Measurements from ENCODE around the gene HLA-DPB1.

The HLA-DPB1 gene

DNA sequence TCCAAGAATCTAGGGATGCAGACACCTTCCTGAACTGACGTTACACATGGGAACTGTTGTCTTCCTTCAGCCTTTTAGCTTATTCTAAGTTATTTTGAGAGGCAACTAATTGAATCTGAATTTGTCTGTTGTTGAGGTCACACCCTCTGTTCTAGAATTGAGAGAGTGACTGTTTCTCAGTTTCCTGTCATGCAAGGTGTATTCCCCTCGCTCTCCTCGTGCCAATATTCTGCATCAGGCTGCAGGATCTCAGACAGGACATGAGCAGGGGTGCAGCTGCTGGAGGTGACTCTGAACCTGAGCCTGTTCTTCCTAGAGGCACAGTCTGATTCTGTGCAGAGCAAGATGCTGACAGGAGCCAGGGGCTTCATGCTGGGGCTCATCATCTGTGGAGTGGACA lies 52.5 kb downstream of the HLA-DPB1 start:
- Histone ChIP-seq H3K36me3 (replicated peaks in 1 of 2; ENCODE audit: control insufficient read depth in 2 of 2, insufficient read depth in 2 of 2, low read length in 2 of 2) (no peaks in the 10 kb centered on the region), H3K23ac (ENCODE audit: low read depth, low read length, poor library complexity) (no peak overlapping the region), H3K9me3 (replicated peaks in 1 of 2; ENCODE audit: control insufficient read depth in 2 of 2, insufficient read depth in 1 of 2, low read depth in 1 of 2, low read length in 2 of 2) (peaks cover 5 to 8% of the 10 kb centered on the region in 2 donors), H3K18ac (ENCODE audit: low read length) (no peak overlapping the region), H2AFZ (ENCODE audit: low read length) (no peak overlapping the region), H3K4me3 (ENCODE audit: low read length in 2 of 2) (no peak overlapping the region), H2BK15ac (ENCODE audit: low read length) (no peak overlapping the region), H4K91ac (ENCODE audit: low read depth, low read length, poor library complexity) (no peak overlapping the region), H3K4me2 (ENCODE audit: insufficient read depth, low read length, poor library complexity, severe bottlenecking) (no peak overlapping the region), H2BK12ac (ENCODE audit: low read length) (no peak overlapping the region), H2BK120ac (ENCODE audit: low read depth, low read length) (no peak overlapping the region), H3K14ac (ENCODE audit: low read length) (no peak overlapping the region), H4K8ac (ENCODE audit: low read depth, low read length) (no peak overlapping the region), H3K4ac (ENCODE audit: low read length) (no peak overlapping the region), H2AK5ac (ENCODE audit: low read depth, low read length) (no peak overlapping the region), H3K79me1 (ENCODE audit: low read depth, low read length) (no peaks in the 10 kb centered on the region), H3K9ac (ENCODE audit: low read depth, low read length, poor library complexity) (no peak overlapping the region), H3K27ac (replicated peaks; ENCODE audit: low read length) (no peak overlapping the region), H2BK5ac (ENCODE audit: low read length) (peak overlapping the region; percentile 4), H3K4me1 (ENCODE audit: control insufficient read depth in 2 of 2, insufficient read depth in 1 of 2, low read depth in 1 of 2, low read length in 2 of 2) (peaks cover 0 to 9% of the 10 kb centered on the region in 2 donors), H3K27me3 (ENCODE audit: control insufficient read depth in 3 of 3, insufficient read depth in 3 of 3, low read depth in 1 of 3, low read length in 3 of 3) (peaks cover 0 to 32% (median 0%) of the 10 kb centered on the region in 3 experiments)
- WGBS, 2 donors (ENCODE audit: extremely low coverage in 2 of 2, insufficient read length in 2 of 2, insufficient replicate concordance in 1 of 2), result no CpG with 5 or more reads among the region's 3 CpGs
- DNase-seq (ENCODE audit: low spot score), result no peak

DNA sequence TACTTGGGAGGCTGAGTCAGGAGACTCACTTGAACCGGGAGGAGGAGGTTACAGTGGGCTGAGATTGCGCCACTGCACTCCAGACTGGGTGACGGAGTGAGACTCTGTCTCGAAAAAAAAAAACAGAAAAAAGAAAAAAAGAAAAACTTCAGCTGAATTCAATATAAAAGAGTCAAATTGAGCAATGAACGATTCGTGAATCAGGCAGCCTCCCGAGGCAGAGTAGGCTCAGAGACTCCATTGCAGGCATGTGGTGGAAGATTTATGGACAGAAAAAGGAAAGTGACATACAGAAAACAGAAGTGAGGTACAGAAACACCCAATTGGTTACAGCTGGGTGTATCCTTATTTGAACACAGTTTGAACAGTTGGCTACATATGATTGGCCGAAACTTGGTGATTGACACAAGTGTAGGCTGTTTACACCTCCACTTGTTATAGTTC lies 56.3 kb downstream of the HLA-DPB1 start:
- WGBS, 2 donors (ENCODE audit: extremely low coverage in 2 of 2, insufficient read length in 2 of 2, insufficient replicate concordance in 1 of 2), result no CpG with 5 or more reads among the region's 8 CpGs
- peaks cover 0 to 35% (median 0%) of the 10 kb centered on the region in 3 experiments for H3K27me3 ChIP-seq (ENCODE audit: control insufficient read depth in 3 of 3, insufficient read depth in 3 of 3, low read depth in 1 of 3, low read length in 3 of 3)
- peaks cover 0 to 9% of the 10 kb centered on the region in 2 donors for H3K4me1 ChIP-seq (ENCODE audit: control insufficient read depth in 2 of 2, insufficient read depth in 1 of 2, low read depth in 1 of 2, low read length in 2 of 2)

DNA sequence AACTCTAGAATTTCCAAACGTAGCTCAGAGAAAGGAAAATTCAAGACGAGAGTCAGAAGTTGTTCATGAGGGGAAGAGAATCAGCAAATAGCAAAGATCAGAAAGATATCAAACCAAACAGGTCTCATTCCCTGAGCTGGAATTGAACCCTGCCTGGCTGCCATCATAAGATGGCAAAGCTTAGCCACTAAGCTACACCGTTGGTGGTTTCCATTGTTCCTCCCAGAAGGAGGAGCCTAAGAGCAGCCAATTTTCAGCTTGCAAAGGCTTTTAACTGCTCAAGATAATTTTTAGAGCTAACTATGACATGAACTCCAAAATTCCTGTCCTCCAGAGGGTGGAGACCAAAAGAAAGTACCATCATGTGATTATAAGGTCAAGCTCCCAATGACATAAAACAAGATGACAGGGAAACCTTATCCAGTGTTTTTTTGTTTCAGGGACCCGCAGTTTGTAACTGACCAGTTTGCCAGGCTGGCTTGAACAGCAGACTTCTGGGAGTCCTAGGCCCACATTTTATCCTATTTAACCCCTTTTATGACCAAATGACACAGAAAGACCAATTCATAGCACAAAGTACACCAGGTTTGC lies 60.6 kb downstream of the HLA-DPB1 start:
- no peak overlapping the region for H3K4me3 ChIP-seq (ENCODE audit: low read length in 2 of 2)
- no peak overlapping the region for H3K14ac ChIP-seq (ENCODE audit: low read length)
- H3K23ac ChIP-seq (ENCODE audit: low read depth, low read length, poor library complexity), result no peak overlapping the region
- H3K18ac ChIP-seq (ENCODE audit: low read length), result no peak overlapping the region
- no peak overlapping the region for H2AK5ac ChIP-seq (ENCODE audit: low read depth, low read length)
- no peak for DNase-seq (ENCODE audit: low spot score)
- no peaks in the 10 kb centered on the region for H3K79me1 ChIP-seq (ENCODE audit: low read depth, low read length)
- H2BK5ac ChIP-seq (ENCODE audit: low read length), result no peak overlapping the region
- no peak overlapping the region for H2BK12ac ChIP-seq (ENCODE audit: low read length)
- no peaks in the 10 kb centered on the region for H3K4me1 ChIP-seq (ENCODE audit: control insufficient read depth in 2 of 2, insufficient read depth in 1 of 2, low read depth in 1 of 2, low read length in 2 of 2)
- H3K36me3 ChIP-seq (replicated peaks in 1 of 2; ENCODE audit: control insufficient read depth in 2 of 2, insufficient read depth in 2 of 2, low read length in 2 of 2), result no peaks in the 10 kb centered on the region
- H3K27ac ChIP-seq (replicated peaks; ENCODE audit: low read length), result no peak overlapping the region
- no peak overlapping the region for H4K8ac ChIP-seq (ENCODE audit: low read depth, low read length)
- H4K91ac ChIP-seq (ENCODE audit: low read depth, low read length, poor library complexity), result no peak overlapping the region
- peaks cover 0 to 19% (median 0%) of the 10 kb centered on the region in 3 experiments for H3K27me3 ChIP-seq (ENCODE audit: control insufficient read depth in 3 of 3, insufficient read depth in 3 of 3, low read depth in 1 of 3, low read length in 3 of 3)
- H3K4ac ChIP-seq (ENCODE audit: low read length), result no peak overlapping the region
- no CpG with 5 or more reads among the region's 4 CpGs for WGBS, 2 donors (ENCODE audit: extremely low coverage in 2 of 2, insufficient read length in 2 of 2, insufficient replicate concordance in 1 of 2)
- H2BK15ac ChIP-seq (ENCODE audit: low read length), result no peak overlapping the region
- peak overlapping the region; percentile 34 for H2AFZ ChIP-seq (ENCODE audit: low read length)
- H3K9ac ChIP-seq (ENCODE audit: low read depth, low read length, poor library complexity), result no peak overlapping the region
- H3K9me3 ChIP-seq (replicated peaks in 1 of 2; ENCODE audit: control insufficient read depth in 2 of 2, insufficient read depth in 1 of 2, low read depth in 1 of 2, low read length in 2 of 2), result no peaks in the 10 kb centered on the region
- H3K4me2 ChIP-seq (ENCODE audit: insufficient read depth, low read length, poor library complexity, severe bottlenecking), result no peak overlapping the region
- no peak overlapping the region for H2BK120ac ChIP-seq (ENCODE audit: low read depth, low read length)

More for the DNA sequence above, 56.3 kb downstream of the HLA-DPB1 start:
- no peak overlapping the region for H2AFZ ChIP-seq (ENCODE audit: low read length)
- H3K9ac ChIP-seq (ENCODE audit: low read depth, low read length, poor library complexity), result no peak overlapping the region
- no peak overlapping the region for H2BK120ac ChIP-seq (ENCODE audit: low read depth, low read length)
- no peak overlapping the region for H2BK15ac ChIP-seq (ENCODE audit: low read length)
- H3K4me3 ChIP-seq (ENCODE audit: low read length in 2 of 2), result no peak overlapping the region
- no peak overlapping the region for H2BK12ac ChIP-seq (ENCODE audit: low read length)
- no peak overlapping the region for H3K27ac ChIP-seq (replicated peaks; ENCODE audit: low read length)
- H3K9me3 ChIP-seq (replicated peaks in 1 of 2; ENCODE audit: control insufficient read depth in 2 of 2, insufficient read depth in 1 of 2, low read depth in 1 of 2, low read length in 2 of 2), result no peaks in the 10 kb centered on the region
- no peak overlapping the region for H4K8ac ChIP-seq (ENCODE audit: low read depth, low read length)
- no peak overlapping the region for H3K4ac ChIP-seq (ENCODE audit: low read length)
- DNase-seq (ENCODE audit: low spot score), result no peak
- H3K23ac ChIP-seq (ENCODE audit: low read depth, low read length, poor library complexity), result no peak overlapping the region
- H4K91ac ChIP-seq (ENCODE audit: low read depth, low read length, poor library complexity), result no peak overlapping the region
- no peaks in the 10 kb centered on the region for H3K79me1 ChIP-seq (ENCODE audit: low read depth, low read length)
- no peaks in the 10 kb centered on the region for H3K36me3 ChIP-seq (replicated peaks in 1 of 2; ENCODE audit: control insufficient read depth in 2 of 2, insufficient read depth in 2 of 2, low read length in 2 of 2)
- no peak overlapping the region for H2BK5ac ChIP-seq (ENCODE audit: low read length)
- no peak overlapping the region for H3K4me2 ChIP-seq (ENCODE audit: insufficient read depth, low read length, poor library complexity, severe bottlenecking)
- no peak overlapping the region for H3K14ac ChIP-seq (ENCODE audit: low read length)
- no peak overlapping the region for H3K18ac ChIP-seq (ENCODE audit: low read length)
- H2AK5ac ChIP-seq (ENCODE audit: low read depth, low read length), result no peak overlapping the region

Measured in neuronal stem cell (in vitro differentiated cells).